ENCODE measurements around the gene SAMD10.

SAMD10 gene
- 10.4 to 15.3 (median 15.0) reads per million in 3 donors for total RNA-seq

GRCh38 chr20:63979557-63980316, at the start of gene SAMD10:
TSS of gene SAMD10 (minus strand) at chr20:63979642. CDS start at chr20:63979467, 175 bp downstream.
- peaks cover 12% of the 10 kb centered on the region for H3K36me3 ChIP-seq (ENCODE audit: control insufficient read depth, insufficient read depth, low read length)
- peak; percentile 40 to 57 (median 53) for DNase-seq
- H3K4me3 ChIP-seq (ENCODE audit: insufficient read depth, low read depth, low read length, poor library complexity, severe bottlenecking), result peak within 1 kb of the TSS; percentile 77
- H3K27ac ChIP-seq (ENCODE audit: insufficient read depth, low read length, poor library complexity, severe bottlenecking), result peak within 1 kb of the TSS; percentile 90
- no peaks in the 10 kb centered on the region for H3K9me3 ChIP-seq (ENCODE audit: control insufficient read depth, low read length)
- peaks cover 36% of the 10 kb centered on the region for H3K4me1 ChIP-seq (ENCODE audit: control insufficient read depth, insufficient read depth, low read length, poor library complexity, severe bottlenecking)
- H3K27me3 ChIP-seq (replicated peaks; ENCODE audit: control insufficient read depth, insufficient read depth, low read length, poor library complexity, severe bottlenecking), result no peaks in the 10 kb centered on the region

- H3K9me3 ChIP-seq (ENCODE audit: control insufficient read depth, low read length), result no peaks in the 10 kb centered on the region
- H3K36me3 ChIP-seq (ENCODE audit: control insufficient read depth, insufficient read depth, low read length), result peaks cover 94% of the 10 kb centered on the region
- no peak overlapping the region for H3K27ac ChIP-seq (ENCODE audit: insufficient read depth, low read length, poor library complexity, severe bottlenecking)
Measured at GRCh38 chr20:64027981-64028685, 48.7 kb upstream of the SAMD10 start.

GRCh38 chr20:64025826-64026412, 46.5 kb upstream of the SAMD10 start:
- H3K9me3 ChIP-seq (ENCODE audit: control insufficient read depth, low read length), result no peaks in the 10 kb centered on the region
- H3K27ac ChIP-seq (ENCODE audit: insufficient read depth, low read length, poor library complexity, severe bottlenecking), result no peak overlapping the region
- no peaks in the 10 kb centered on the region for H3K4me1 ChIP-seq (ENCODE audit: control insufficient read depth, insufficient read depth, low read length, poor library complexity, severe bottlenecking)
- H3K27me3 ChIP-seq (replicated peaks; ENCODE audit: control insufficient read depth, insufficient read depth, low read length, poor library complexity, severe bottlenecking), result no peaks in the 10 kb centered on the region
- H3K36me3 ChIP-seq (ENCODE audit: control insufficient read depth, insufficient read depth, low read length), result peaks cover 99% of the 10 kb centered on the region
- no peak overlapping the region for H3K4me3 ChIP-seq (ENCODE audit: insufficient read depth, low read depth, low read length, poor library complexity, severe bottlenecking)
- no peak for DNase-seq

More at GRCh38 chr20:64027981-64028685, 48.7 kb upstream of the SAMD10 start:
- no peaks in the 10 kb centered on the region for H3K4me1 ChIP-seq (ENCODE audit: control insufficient read depth, insufficient read depth, low read length, poor library complexity, severe bottlenecking)
- DNase-seq, result no peak
- no peak overlapping the region for H3K4me3 ChIP-seq (ENCODE audit: insufficient read depth, low read depth, low read length, poor library complexity, severe bottlenecking)
- no peaks in the 10 kb centered on the region for H3K27me3 ChIP-seq (replicated peaks; ENCODE audit: control insufficient read depth, insufficient read depth, low read length, poor library complexity, severe bottlenecking)

- Histone ChIP-seq H3K36me3 (ENCODE audit: control insufficient read depth, insufficient read depth, low read length) (peaks cover 94% of the 10 kb centered on the region), H3K27me3 (replicated peaks; ENCODE audit: control insufficient read depth, insufficient read depth, low read length, poor library complexity, severe bottlenecking) (no peaks in the 10 kb centered on the region), H3K4me3 (ENCODE audit: insufficient read depth, low read depth, low read length, poor library complexity, severe bottlenecking) (no peak overlapping the region), H3K4me1 (ENCODE audit: control insufficient read depth, insufficient read depth, low read length, poor library complexity, severe bottlenecking) (no peaks in the 10 kb centered on the region), H3K9me3 (ENCODE audit: control insufficient read depth, low read length) (no peaks in the 10 kb centered on the region), H3K27ac (ENCODE audit: insufficient read depth, low read length, poor library complexity, severe bottlenecking) (no peak overlapping the region)
- no peak for DNase-seq
Measured at GRCh38 chr20:64025101-64025825, 45.8 kb upstream of the SAMD10 start.

- H3K4me3 ChIP-seq (ENCODE audit: insufficient read depth, low read depth, low read length, poor library complexity, severe bottlenecking), result no peak overlapping the region
- H3K27me3 ChIP-seq (replicated peaks; ENCODE audit: control insufficient read depth, insufficient read depth, low read length, poor library complexity, severe bottlenecking), result no peaks in the 10 kb centered on the region
- H3K36me3 ChIP-seq (ENCODE audit: control insufficient read depth, insufficient read depth, low read length), result peaks cover 93% of the 10 kb centered on the region
- H3K9me3 ChIP-seq (ENCODE audit: control insufficient read depth, low read length), result no peaks in the 10 kb centered on the region
- no peaks in the 10 kb centered on the region for H3K4me1 ChIP-seq (ENCODE audit: control insufficient read depth, insufficient read depth, low read length, poor library complexity, severe bottlenecking)
- no peak overlapping the region for H3K27ac ChIP-seq (ENCODE audit: insufficient read depth, low read length, poor library complexity, severe bottlenecking)
- DNase-seq, result no peak
Measured at GRCh38 chr20:64024141-64024990, 44.9 kb upstream of the SAMD10 start.

GRCh38 chr20:64023361-64024140, 44.1 kb upstream of the SAMD10 start:
- no peak for DNase-seq
- Histone ChIP-seq H3K27me3 (replicated peaks; ENCODE audit: control insufficient read depth, insufficient read depth, low read length, poor library complexity, severe bottlenecking) (no peaks in the 10 kb centered on the region), H3K36me3 (ENCODE audit: control insufficient read depth, insufficient read depth, low read length) (peaks cover 93% of the 10 kb centered on the region)

GRCh38 chr20:64022671-64023360, 43.4 kb upstream of the SAMD10 start:
- Histone ChIP-seq H3K36me3 (ENCODE audit: control insufficient read depth, insufficient read depth, low read length) (peaks cover 93% of the 10 kb centered on the region), H3K4me1 (ENCODE audit: control insufficient read depth, insufficient read depth, low read length, poor library complexity, severe bottlenecking) (no peaks in the 10 kb centered on the region), H3K9me3 (ENCODE audit: control insufficient read depth, low read length) (no peaks in the 10 kb centered on the region), H3K27ac (ENCODE audit: insufficient read depth, low read length, poor library complexity, severe bottlenecking) (no peak overlapping the region), H3K4me3 (ENCODE audit: insufficient read depth, low read depth, low read length, poor library complexity, severe bottlenecking) (no peak overlapping the region), H3K27me3 (replicated peaks; ENCODE audit: control insufficient read depth, insufficient read depth, low read length, poor library complexity, severe bottlenecking) (no peaks in the 10 kb centered on the region)
- DNase-seq, result no peak

More at GRCh38 chr20:64023361-64024140, 44.1 kb upstream of the SAMD10 start:
- Histone ChIP-seq H3K4me1 (ENCODE audit: control insufficient read depth, insufficient read depth, low read length, poor library complexity, severe bottlenecking) (no peaks in the 10 kb centered on the region), H3K9me3 (ENCODE audit: control insufficient read depth, low read length) (no peaks in the 10 kb centered on the region), H3K27ac (ENCODE audit: insufficient read depth, low read length, poor library complexity, severe bottlenecking) (no peak overlapping the region), H3K4me3 (ENCODE audit: insufficient read depth, low read depth, low read length, poor library complexity, severe bottlenecking) (no peak overlapping the region)

- no peaks in the 10 kb centered on the region for H3K9me3 ChIP-seq (ENCODE audit: control insufficient read depth, low read length)
Measured at GRCh38 chr20:64021124-64021975, 41.9 kb upstream of the SAMD10 start.

More at GRCh38 chr20:64021124-64021975, 41.9 kb upstream of the SAMD10 start:
- Histone ChIP-seq H3K27ac (ENCODE audit: insufficient read depth, low read length, poor library complexity, severe bottlenecking) (no peak overlapping the region), H3K4me3 (ENCODE audit: insufficient read depth, low read depth, low read length, poor library complexity, severe bottlenecking) (no peak overlapping the region), H3K36me3 (ENCODE audit: control insufficient read depth, insufficient read depth, low read length) (peaks cover 89% of the 10 kb centered on the region), H3K4me1 (ENCODE audit: control insufficient read depth, insufficient read depth, low read length, poor library complexity, severe bottlenecking) (no peaks in the 10 kb centered on the region), H3K27me3 (replicated peaks; ENCODE audit: control insufficient read depth, insufficient read depth, low read length, poor library complexity, severe bottlenecking) (no peaks in the 10 kb centered on the region)
- no peak for DNase-seq
